ENCODE measurements around the gene C16orf54. TPM values are rescaled to one million over a fixed set of nuclear protein-coding genes. Genes with fewer than 3 reads are reported as not detected.

Gene C16orf54
- total RNA-seq, 1 donor from 2014 or later = not detected

GRCh38 chr16:29720703-29721102 lies 25.1 kb downstream of the C16orf54 start:
- H3K27me3 Mint-ChIP-seq (ENCODE audit: low read depth) = no peaks in the 10 kb centered on the region
- H3K9me3 Mint-ChIP-seq = no peaks in the 10 kb centered on the region
- DNase-seq (ENCODE audit: low read depth, low spot score) = no peak
- peak overlapping the region; percentile 62 for H3K27ac Mint-ChIP-seq (ENCODE audit: unreplicated experiment)
- no peak overlapping the region for H3K4me3 Mint-ChIP-seq
- H3K36me3 Mint-ChIP-seq (ENCODE audit: low read depth) = no peaks in the 10 kb centered on the region
- H3K4me1 Mint-ChIP-seq = peaks cover 11% of the 10 kb centered on the region
- TF ChIP-seq CTCF (conservative IDR thresholded peaks at IDR 0.05) = no peak

GRCh38 chr16:29719063-29719462 lies 26.7 kb downstream of the C16orf54 start:
- H3K36me3 Mint-ChIP-seq (ENCODE audit: low read depth) = no peaks in the 10 kb centered on the region
- TF ChIP-seq CTCF (conservative IDR thresholded peaks at IDR 0.05) = no peak
- H3K9me3 Mint-ChIP-seq = no peaks in the 10 kb centered on the region
- DNase-seq (ENCODE audit: low read depth, low spot score) = no peak
- no peaks in the 10 kb centered on the region for H3K27me3 Mint-ChIP-seq (ENCODE audit: low read depth)
- H3K4me3 Mint-ChIP-seq = no peak overlapping the region
- H3K27ac Mint-ChIP-seq (ENCODE audit: unreplicated experiment) = no peak overlapping the region
- peaks cover 11% of the 10 kb centered on the region for H3K4me1 Mint-ChIP-seq

GRCh38 chr16:29717113-29717512 lies 28.7 kb downstream of the C16orf54 start:
- no peak for TF ChIP-seq CTCF (conservative IDR thresholded peaks at IDR 0.05)
- Mint-ChIP-seq H3K27me3 (ENCODE audit: low read depth) (no peaks in the 10 kb centered on the region), H3K4me1 (peaks cover 11% of the 10 kb centered on the region), H3K36me3 (ENCODE audit: low read depth) (no peaks in the 10 kb centered on the region), H3K9me3 (no peaks in the 10 kb centered on the region), H3K27ac (ENCODE audit: unreplicated experiment) (no peak overlapping the region), H3K4me3 (no peak overlapping the region)
- DNase-seq (ENCODE audit: low read depth, low spot score) = no peak

- no peaks in the 10 kb centered on the region for H3K36me3 Mint-ChIP-seq (ENCODE audit: low read depth)
- H3K9me3 Mint-ChIP-seq = peaks cover 3% of the 10 kb centered on the region
- no peak for TF ChIP-seq CTCF (conservative IDR thresholded peaks at IDR 0.05)
- H3K4me3 Mint-ChIP-seq = no peak overlapping the region
- no peak for DNase-seq (ENCODE audit: low read depth, low spot score)
- peaks cover 11% of the 10 kb centered on the region for H3K4me1 Mint-ChIP-seq
- H3K27me3 Mint-ChIP-seq (ENCODE audit: low read depth) = peaks cover 2% of the 10 kb centered on the region
- no peak overlapping the region for H3K27ac Mint-ChIP-seq (ENCODE audit: unreplicated experiment)
Measured at GRCh38 chr16:29714972-29715371, 30.8 kb downstream of the C16orf54 start.

- Mint-ChIP-seq H3K27ac (ENCODE audit: unreplicated experiment) (no peak overlapping the region), H3K4me1 (peaks cover 15% of the 10 kb centered on the region), H3K4me3 (no peak overlapping the region), H3K27me3 (ENCODE audit: low read depth) (peaks cover 6% of the 10 kb centered on the region), H3K9me3 (peaks cover 6% of the 10 kb centered on the region), H3K36me3 (ENCODE audit: low read depth) (no peaks in the 10 kb centered on the region)
- no peak for TF ChIP-seq CTCF (conservative IDR thresholded peaks at IDR 0.05)
- no peak for DNase-seq (ENCODE audit: low read depth, low spot score)
Measured at GRCh38 chr16:29714396-29714795, 31.4 kb downstream of the C16orf54 start.

- H3K36me3 Mint-ChIP-seq (ENCODE audit: low read depth) = no peaks in the 10 kb centered on the region
Measured at GRCh38 chr16:29712809-29713208, 33.0 kb downstream of the C16orf54 start.

More at GRCh38 chr16:29712809-29713208, 33.0 kb downstream of the C16orf54 start:
- no peak for DNase-seq (ENCODE audit: low read depth, low spot score)
- H3K9me3 Mint-ChIP-seq = peaks cover 6% of the 10 kb centered on the region
- peaks cover 6% of the 10 kb centered on the region for H3K27me3 Mint-ChIP-seq (ENCODE audit: low read depth)
- H3K4me3 Mint-ChIP-seq = no peak overlapping the region
- H3K4me1 Mint-ChIP-seq = peaks cover 22% of the 10 kb centered on the region
- no peak overlapping the region for H3K27ac Mint-ChIP-seq (ENCODE audit: unreplicated experiment)
- TF ChIP-seq CTCF (conservative IDR thresholded peaks at IDR 0.05) = no peak

All from neural crest cell (in vitro differentiated cells).